IMR-90 (cell line): ENCODE measurements around the gene CMC1. TPM values are rescaled to one million over a fixed set of nuclear protein-coding genes. Genes with fewer than 3 reads are reported as not detected.

ENCODE experiments used
- ATAC-seq: fragments of 200-7000 bp; cut with Tn5 transposase; 2 replicates; pipeline ENCODE4 v1.9.1; 2020; ENCODE audit warnings: low read depth, mild to moderate bottlenecking, moderate library complexity
- BruUV-seq: library from RNA; stranded (reverse); fragments of 400-500 nt; replicated peaks from 2 replicates; lab custom pipeline; 2021; lab: Mats Ljungman, UMichigan
- CTCF ChIA-PET: fragments of 300-600 bp; formaldehyde crosslinking; extraction: SDS; loops from one replicate; lab custom pipeline; 2021; ENCODE audit warnings: antibody characterized with exemption; lab: Yijun Ruan, JAX
- POLR2A ChIA-PET: fragments of 300-600 bp; sonication (Branson Sonifier 250); formaldehyde crosslinking; loops from one replicate; lab custom pipeline; 2022; ENCODE audit warnings: antibody characterized with exemption; ENCODE audit not compliant: unreplicated experiment; lab: Charles Lee
- DNase-seq: peaks from one replicate; pipeline ENCODE4 v3.0.0; 2013
- H2AFZ ChIP-seq: replicated peaks from 2 replicates; pipeline ENCODE3; 2013; ENCODE audit warnings: low read length, mild to moderate bottlenecking; ENCODE audit not compliant: poor library complexity
- H2AK5ac ChIP-seq: 2 replicates; pipeline ENCODE4 v1.6.1; 2013; ENCODE audit warnings: low read depth, low read length, inconsistent platforms
- H2AK9ac ChIP-seq: replicated peaks from 2 replicates; pipeline ENCODE3; 2013; ENCODE audit warnings: mild to moderate bottlenecking, low read depth, low read length, moderate library complexity; ENCODE audit not compliant: poor library complexity
- H2BK120ac ChIP-seq: 2 replicates; pipeline ENCODE4 v1.6.1; 2013; ENCODE audit warnings: low read depth, low read length, inconsistent platforms
- H2BK15ac ChIP-seq: 3 replicates; pipeline ENCODE4 v1.6.1; 2013; ENCODE audit warnings: low read depth, low read length, inconsistent platforms
- H2BK20ac ChIP-seq: 2 replicates; pipeline ENCODE4 v1.6.1; 2013; ENCODE audit warnings: low read depth, mild to moderate bottlenecking, inconsistent platforms, low read length, moderate library complexity
- H2BK5ac ChIP-seq: 2 replicates; pipeline ENCODE4 v1.6.1; 2013; ENCODE audit warnings: mild to moderate bottlenecking, low read depth, low read length, inconsistent platforms; ENCODE audit not compliant: poor library complexity, severe bottlenecking
- H3K14ac ChIP-seq: replicated peaks from 2 replicates; pipeline ENCODE4 v1.6.1; 2013; ENCODE audit warnings: low read depth, low read length, inconsistent platforms
- H3K18ac ChIP-seq: 2 replicates; pipeline ENCODE4 v1.6.1; 2013; ENCODE audit warnings: low read depth, low read length, control low read depth
- H3K23ac ChIP-seq: 2 replicates; pipeline ENCODE4 v1.6.1; 2013; ENCODE audit warnings: low read depth, low read length, inconsistent platforms
- H3K27ac ChIP-seq: 2 replicates; pipeline ENCODE4 v1.5.1; 2013; ENCODE audit warnings: mild to moderate bottlenecking, control low read depth, low read length; ENCODE audit not compliant: insufficient read depth
- H3K27me3 ChIP-seq: 2 replicates; pipeline ENCODE4 v1.6.1; 2013; ENCODE audit warnings: low read length; ENCODE audit not compliant: control insufficient read depth, insufficient read depth
- H3K36me3 ChIP-seq: 2 replicates; pipeline ENCODE4 v1.6.1; 2013; ENCODE audit warnings: low read length, mixed read lengths; ENCODE audit not compliant: control insufficient read depth, insufficient read depth
- H3K4ac ChIP-seq: 2 replicates; pipeline ENCODE4 v1.6.1; 2013; ENCODE audit warnings: low read depth, low read length, inconsistent platforms
- H3K4me1 ChIP-seq: 2 replicates; pipeline ENCODE4 v1.6.1; 2013; ENCODE audit warnings: low read length, mixed read lengths; ENCODE audit not compliant: control insufficient read depth, insufficient read depth
- H3K4me2 ChIP-seq: 2 replicates; pipeline ENCODE4 v1.6.1; 2013; ENCODE audit warnings: low read depth, mild to moderate bottlenecking, control low read depth, low read length, moderate library complexity
- H3K4me3 ChIP-seq: 2 replicates; pipeline ENCODE4 v1.5.1; 2013; ENCODE audit warnings: low read depth, mild to moderate bottlenecking, control low read depth, low read length, moderate library complexity; ENCODE audit not compliant: insufficient read depth
- H3K56ac ChIP-seq: 2 replicates; pipeline ENCODE4 v1.6.1; 2013; ENCODE audit warnings: low read length, inconsistent platforms; ENCODE audit not compliant: insufficient read depth; ENCODE audit errors: extremely low read depth
- H3K79me1 ChIP-seq, 2 experiments: 2 replicates each; pipeline ENCODE4 v1.6.1; 2013; ENCODE audit warnings: low read length in 2 of 2, inconsistent platforms in 1 of 2, low read depth in 1 of 2
- H3K9ac ChIP-seq: 2 replicates; pipeline ENCODE4 v1.6.1; 2013; ENCODE audit warnings: low read depth, low read length, control low read depth
- H3K9me1 ChIP-seq: 2 replicates; pipeline ENCODE4 v1.6.1; 2013; ENCODE audit warnings: low read length, inconsistent platforms; ENCODE audit not compliant: insufficient read depth
- H3K9me3 ChIP-seq: 2 replicates; pipeline ENCODE4 v1.6.1; 2013; ENCODE audit warnings: low read length; ENCODE audit not compliant: control insufficient read depth, insufficient read depth
- H4K20me1 ChIP-seq: 2 replicates; pipeline ENCODE4 v1.6.1; 2013; ENCODE audit warnings: low read length, inconsistent platforms; ENCODE audit not compliant: insufficient read depth
- H4K5ac ChIP-seq: 2 replicates; pipeline ENCODE4 v1.6.1; 2013; ENCODE audit warnings: mild to moderate bottlenecking, low read depth, low read length, control low read depth
- H4K8ac ChIP-seq, 2 experiments: 2 replicates each; pipeline ENCODE4 v1.6.1; 2013; ENCODE audit warnings: low read depth in 2 of 2, low read length in 2 of 2, control low read depth in 1 of 2, inconsistent platforms in 1 of 2
- H4K91ac ChIP-seq: 2 replicates; pipeline ENCODE4 v1.6.1; 2013; ENCODE audit warnings: low read depth, low read length, inconsistent platforms; ENCODE audit not compliant: insufficient read depth
- CEBPB ChIP-seq: IDR thresholded peaks from 2 replicates; pipeline ENCODE4 v1.6.1; 2012; ENCODE audit warnings: low read depth, low read length, improper control_type of control experiment
- CHD1 ChIP-seq: IDR thresholded peaks from 2 replicates; pipeline ENCODE4 v1.6.1; 2012; ENCODE audit warnings: low read depth, low read length, improper control_type of control experiment
- CTCF ChIP-seq: conservative IDR thresholded peaks from 2 replicates; pipeline ENCODE4 v1.5.1; 2012; ENCODE audit warnings: mild to moderate bottlenecking, low read depth, low read length, improper control_type of control experiment
- ELK1 ChIP-seq: fragments of 150-350 bp; IDR thresholded peaks from 2 replicates; pipeline ENCODE4 v1.6.1; 2016; ENCODE audit warnings: low read depth, mild to moderate bottlenecking, low read length, moderate library complexity, borderline replicate concordance
- FOS ChIP-seq: fragments of 150-350 bp; IDR thresholded peaks from 2 replicates; pipeline ENCODE4 v1.6.1; 2016; ENCODE audit warnings: low read depth, low read length
- MXI1 ChIP-seq: IDR thresholded peaks from 2 replicates; pipeline ENCODE4 v1.6.1; 2012; ENCODE audit warnings: low read depth, mild to moderate bottlenecking, low read length, moderate library complexity, borderline replicate concordance
- NFE2L2 ChIP-seq: fragments of 150-350 bp; IDR thresholded peaks from 2 replicates; pipeline ENCODE4 v1.6.1; 2016; ENCODE audit warnings: low read depth, mild to moderate bottlenecking, low read length
- POLR2A ChIP-seq: IDR thresholded peaks from 2 replicates; pipeline ENCODE4 v1.6.1; 2012; ENCODE audit warnings: mild to moderate bottlenecking, low read depth, low read length
- RAD21 ChIP-seq: IDR thresholded peaks from 2 replicates; pipeline ENCODE4 v1.6.1; 2012; ENCODE audit warnings: low read length, improper control_type of control experiment
- RCOR1 ChIP-seq: IDR thresholded peaks from 2 replicates; pipeline ENCODE4 v1.6.1; 2012; ENCODE audit warnings: mild to moderate bottlenecking, low read length, improper control_type of control experiment; ENCODE audit not compliant: insufficient replicate concordance
- RFX5 ChIP-seq: IDR thresholded peaks from 2 replicates; pipeline ENCODE4 v1.8.0; 2012; ENCODE audit warnings: low read depth, mild to moderate bottlenecking, low read length, moderate library complexity
- SMC3 ChIP-seq: fragments of 150-350 bp; IDR thresholded peaks from 2 replicates; pipeline ENCODE4 v1.6.1; 2016; ENCODE audit warnings: low read depth, mild to moderate bottlenecking, antibody characterized with exemption, low read length, moderate library complexity
- dilution Hi-C: fragments of 300-500 bp; cut with HindIII; formaldehyde crosslinking; loops from one replicate; pipeline ENCODE4 v1.14.3; 2018; ENCODE audit warnings: low sequenced_read_pairs; ENCODE audit not compliant: unreplicated experiment
- in situ Hi-C: fragments of 300-500 bp; cut with MboI; formaldehyde crosslinking; loops from 3 replicates; pipeline ENCODE4 v1.14.3; 2019; ENCODE audit warnings: low sequenced_read_pairs, inconsistent platforms, mixed read lengths
- intact Hi-C: fragments of 100-400 bp; cut with micrococcal nuclease; formaldehyde crosslinking; loops from 2 replicates; pipeline ENCODE4 v1.10.0; 2022
- polyA plus RNA-seq, 3 experiments: library from polyadenylated mRNA; depleted of rRNA; stranded (reverse); fragments of >200 nt; gene quantifications; 2 replicates each; pipeline ENCODE4 v1.2.3, GENCODE V29; 2012; ENCODE audit warnings: low replicate concordance in 1 of 3
- total RNA-seq: library from RNA; depleted of rRNA; stranded (reverse); fragments of >200 nt; gene quantifications from 2 replicates; pipeline ENCODE4 v1.2.3, GENCODE V29; 2012

CMC1 gene
- total and polyA plus RNA-seq, 2 of the 4 experiments (the other 2 are of a cell fraction) = 1.6 to 18.3 TPM

- Histone ChIP-seq H2AFZ (no peak overlapping the region), H3K9ac (no peak overlapping the region), H2BK15ac (no peak overlapping the region), H3K4ac (no peak overlapping the region), H3K4me3 (no peak overlapping the region), H2AK9ac (no peak overlapping the region), H3K18ac (no peak overlapping the region), H3K4me2 (no peak overlapping the region), H3K79me1 (peaks cover 0 to 4% of the 10 kb centered on the region in 2 experiments; a peak in 1 of 4 replicates), H2AK5ac (no peak overlapping the region), H3K36me3 (peaks cover 7% of the 10 kb centered on the region), H2BK5ac (no peak overlapping the region), H3K27me3 (no peaks in the 10 kb centered on the region), H3K14ac (no peak overlapping the region), H4K91ac (no peak overlapping the region), H3K27ac (no peak overlapping the region), H3K4me1 (no peaks in the 10 kb centered on the region), H4K5ac (no peak overlapping the region), H2BK20ac (no peak overlapping the region), H2BK120ac (no peak overlapping the region), H3K23ac (no peak overlapping the region), H3K9me1 (no peaks in the 10 kb centered on the region), H4K20me1 (no peaks in the 10 kb centered on the region), H4K8ac (no peak overlapping the region), H3K56ac (no peak overlapping the region), H3K9me3 (no peaks in the 10 kb centered on the region)
- TF ChIP-seq SMC3 (no peak), RAD21 (no peak), CEBPB (no peak), MXI1 (no peak), NFE2L2 (no peak), POLR2A (no peak), RFX5 (no peak), CHD1 (no peak), ELK1 (no peak), RCOR1 (no peak), CTCF (no peak), FOS (no peak)
- in situ Hi-C loops (loop anchor here (5.0 kb wide), 1 partner anchor 609 kb away; no protein-coding TSS in a partner anchor), intact Hi-C loops (no loop called here), dilution Hi-C loops (no loop called here)
- no peak for DNase-seq
- no TSS peak for BruUV-seq
- ChIA-PET POLR2A (no interaction called here), CTCF (interaction anchor here (0.6 kb wide), 1 partner anchor 190 kb away, joined by 3 read pairs; no protein-coding TSS in a partner anchor)
- ATAC-seq = no peak
These were observed 79.6 kb downstream of the CMC1 start for GRCh38 chr3:28320981-28321380.
